Chondrocyte (in vitro differentiated cells): ENCODE data around the gene POLR2E. TPM values are rescaled to one million over a fixed set of nuclear protein-coding genes. Genes with fewer than 3 reads are reported as not detected.

Experiments
- DNase-seq: peaks from one replicate; pipeline ENCODE4 v3.0.0; 2021; ENCODE audit warnings: mixed read lengths, low spot score
- H3K27ac Mint-ChIP-seq: one replicate; pipeline ENCODE4 v1.8.0; 2021; ENCODE audit warnings: mild to moderate bottlenecking, moderate library complexity, mixed read lengths; ENCODE audit not compliant: unreplicated experiment
- H3K27me3 Mint-ChIP-seq: 2 replicates; pipeline ENCODE4 v1.8.0; 2021; ENCODE audit warnings: low read depth, mixed read lengths
- H3K36me3 Mint-ChIP-seq: 2 replicates; pipeline ENCODE4 v1.8.0; 2021; ENCODE audit warnings: low read depth, mixed read lengths
- H3K4me1 Mint-ChIP-seq: 2 replicates; pipeline ENCODE4 v1.8.0; 2021; ENCODE audit warnings: low read depth, mild to moderate bottlenecking, mixed read lengths
- H3K4me3 Mint-ChIP-seq: one replicate; pipeline ENCODE4 v1.8.0; 2021; ENCODE audit warnings: mild to moderate bottlenecking, moderate library complexity, mixed read lengths; ENCODE audit not compliant: unreplicated experiment
- H3K9me3 Mint-ChIP-seq: 2 replicates; pipeline ENCODE4 v1.8.0; 2021; ENCODE audit warnings: low read depth, mixed read lengths
- CTCF ChIP-seq: fragments of 200-600 bp; sonication (generic); IDR thresholded peaks from 2 replicates; pipeline ENCODE4 v1.5.0; 2021; ENCODE audit warnings: antibody characterized with exemption, mild to moderate bottlenecking, moderate library complexity
- total RNA-seq: library from RNA; stranded (reverse); gene quantifications from 3 replicates; pipeline ENCODE4 v1.2.1, GENCODE V29; 2021

Gene POLR2E
- total RNA-seq, 1 donor from 2014 or later = 119 TPM

GRCh38 chr19:1062387-1063029 is 32.7 kb downstream of the POLR2E start:
- no peaks in the 10 kb centered on the region for H3K36me3 Mint-ChIP-seq
- no peak for DNase-seq
- H3K27ac Mint-ChIP-seq = no peak overlapping the region
- peaks cover 2% of the 10 kb centered on the region for H3K27me3 Mint-ChIP-seq
- no peaks in the 10 kb centered on the region for H3K9me3 Mint-ChIP-seq
- peaks cover 3% of the 10 kb centered on the region for H3K4me1 Mint-ChIP-seq
- TF ChIP-seq CTCF = no peak
- H3K4me3 Mint-ChIP-seq = no peak overlapping the region

GRCh38 chr19:1061987-1062386 is 33.2 kb downstream of the POLR2E start:
- DNase-seq = no peak
- no peak for TF ChIP-seq CTCF
- Mint-ChIP-seq H3K27me3 (peaks cover 2% of the 10 kb centered on the region), H3K36me3 (no peaks in the 10 kb centered on the region), H3K9me3 (no peaks in the 10 kb centered on the region), H3K27ac (no peak overlapping the region), H3K4me3 (no peak overlapping the region), H3K4me1 (peaks cover 3% of the 10 kb centered on the region)

GRCh38 chr19:1060689-1061088 is 34.5 kb downstream of the POLR2E start:
- Mint-ChIP-seq H3K9me3 (no peaks in the 10 kb centered on the region), H3K4me1 (peaks cover 3% of the 10 kb centered on the region), H3K27ac (no peak overlapping the region)

GRCh38 chr19:1058112-1058511 is 37.1 kb downstream of the POLR2E start:
- Mint-ChIP-seq H3K27ac (no peak overlapping the region), H3K4me1 (no peaks in the 10 kb centered on the region), H3K4me3 (no peak overlapping the region), H3K9me3 (no peaks in the 10 kb centered on the region), H3K36me3 (no peaks in the 10 kb centered on the region), H3K27me3 (no peaks in the 10 kb centered on the region)
- no peak for TF ChIP-seq CTCF
- no peak for DNase-seq

More at GRCh38 chr19:1060689-1061088, 34.5 kb downstream of the POLR2E start:
- DNase-seq = no peak
- Mint-ChIP-seq H3K36me3 (no peaks in the 10 kb centered on the region), H3K4me3 (no peak overlapping the region), H3K27me3 (no peaks in the 10 kb centered on the region)
- TF ChIP-seq CTCF = no peak

- H3K27me3 Mint-ChIP-seq = no peaks in the 10 kb centered on the region
- H3K4me1 Mint-ChIP-seq = no peaks in the 10 kb centered on the region
- TF ChIP-seq CTCF = peak; percentile 69
- no peak for DNase-seq
- no peak overlapping the region for H3K27ac Mint-ChIP-seq
- H3K4me3 Mint-ChIP-seq = no peak overlapping the region
- H3K36me3 Mint-ChIP-seq = no peaks in the 10 kb centered on the region
- no peaks in the 10 kb centered on the region for H3K9me3 Mint-ChIP-seq
Observed at GRCh38 chr19:1057176-1057855, 37.9 kb downstream of the POLR2E start.
